GM19372 (cell line): Measurements from ENCODE around the gene ABR.
"Not testable (repeated sequence)": the region's sequence is repeated elsewhere in the genome, so short reads cannot be mapped to it uniquely, and the experiment has no call there.

ENCODE experiments used
- ATAC-seq: cut with Tn5 transposase; IDR thresholded peaks from one replicate; pipeline ENCODE4 v1.9.1; 2021; ENCODE audit warnings: mild to moderate bottlenecking, low read depth, moderate library complexity; ENCODE audit not compliant: unreplicated experiment

The ABR gene

GRCh38 chr17:1077581-1077985, 102.2 kb downstream of the ABR start:
- no peak for ATAC-seq

GRCh38 chr17:1076982-1077302, 102.8 kb downstream of the ABR start:
- ATAC-seq = no peak

GRCh38 chr17:1076299-1076981, 103.3 kb downstream of the ABR start:
- ATAC-seq = no peak

- no peak for ATAC-seq
Measured at GRCh38 chr17:1074886-1075605, 104.7 kb downstream of the ABR start.

GRCh38 chr17:1073963-1074625, 105.7 kb downstream of the ABR start:
- not testable (repeated sequence) for ATAC-seq

- ATAC-seq = no peak
Measured at GRCh38 chr17:1073241-1073962, 106.4 kb downstream of the ABR start.

GRCh38 chr17:1072551-1072961, 107.2 kb downstream of the ABR start:
- no peak for ATAC-seq

GRCh38 chr17:1071103-1071825, 108.5 kb downstream of the ABR start:
- no peak for ATAC-seq

GRCh38 chr17:1070411-1070810, 109.4 kb downstream of the ABR start:
- ATAC-seq = no peak

GRCh38 chr17:1069847-1070246, 109.9 kb downstream of the ABR start:
- ATAC-seq = no peak

DNA sequence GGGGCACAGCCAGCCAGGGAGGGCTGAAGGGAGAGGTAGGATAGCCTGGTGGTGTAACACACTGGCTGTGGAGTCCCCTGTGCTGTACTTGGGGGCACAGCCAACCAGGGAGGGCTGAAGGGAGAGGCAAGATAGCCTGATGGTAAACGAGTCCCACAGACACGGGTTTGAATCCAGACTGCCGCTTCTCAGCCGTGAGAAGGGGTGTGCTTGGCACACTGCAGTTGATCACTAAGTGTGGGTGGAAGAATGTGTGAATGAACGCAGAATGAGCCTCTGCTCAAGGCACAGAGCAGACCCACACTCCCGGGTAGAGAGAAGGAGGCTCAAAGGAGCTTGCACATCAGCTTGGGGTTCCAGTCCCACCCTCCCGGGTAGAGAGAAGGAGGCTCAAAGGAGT, 111.4 kb downstream of the ABR start:
- ATAC-seq = no peak

DNA sequence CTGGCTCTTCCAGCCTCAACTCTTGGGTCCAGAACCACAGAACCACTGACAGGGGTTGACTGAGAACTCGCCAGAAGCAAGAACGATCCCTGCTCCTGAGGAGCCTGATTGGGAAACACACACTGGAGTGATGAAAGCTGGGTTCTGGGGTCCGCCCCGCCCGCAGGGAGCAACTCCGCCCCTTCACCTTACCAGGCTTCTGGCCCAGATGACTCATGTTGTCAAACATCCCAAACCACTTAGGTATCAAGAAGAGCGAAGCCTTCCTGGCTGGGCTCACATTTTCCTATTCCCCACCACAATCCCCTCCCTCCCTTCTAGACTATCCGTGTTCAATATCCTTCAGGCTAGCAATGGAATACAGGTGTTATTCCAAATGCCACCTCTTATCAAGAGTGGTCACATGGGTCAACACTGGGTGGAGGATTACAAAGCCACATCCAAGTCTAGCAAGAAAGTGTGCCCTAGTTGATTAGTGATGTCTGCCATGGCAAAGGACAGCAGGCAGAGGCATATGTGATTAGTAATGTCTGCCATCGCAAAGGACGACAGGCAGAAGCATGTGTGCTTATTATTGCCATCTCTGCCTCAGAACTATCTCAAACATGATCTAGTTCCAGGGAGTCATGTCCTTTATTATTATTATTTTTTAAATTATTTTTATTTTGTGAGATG, 112.4 kb downstream of the ABR start:
- no peak for ATAC-seq

- ATAC-seq = not testable (repeated sequence)
Measured at GRCh38 chr17:1065416-1065815, 114.4 kb downstream of the ABR start.

DNA sequence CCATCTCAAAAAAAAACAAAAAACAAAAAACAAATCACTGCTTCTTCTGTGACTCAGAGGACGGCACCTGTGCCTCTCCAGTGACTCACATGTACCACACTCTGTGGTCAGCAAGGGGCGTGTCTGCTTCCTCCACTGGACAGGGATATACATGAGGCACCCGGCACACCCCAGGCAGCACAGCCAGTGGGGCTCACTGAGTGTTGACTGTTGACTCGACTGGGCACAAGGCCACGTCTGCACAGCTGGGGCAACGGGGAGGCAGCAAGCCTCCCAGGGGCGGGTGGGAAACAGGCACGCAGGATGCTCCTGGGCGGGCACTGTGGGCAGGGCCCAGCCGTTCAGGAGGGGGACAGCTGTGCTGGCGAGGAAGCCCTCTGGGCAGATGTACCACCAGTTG, 118.8 kb downstream of the ABR start:
- no peak for ATAC-seq

- ATAC-seq = no peak
Measured at GRCh38 chr17:1059131-1059795, 120.5 kb downstream of the ABR start.

GRCh38 chr17:1058423-1059130, 121.2 kb downstream of the ABR start:
- ATAC-seq = no peak

GRCh38 chr17:1056761-1057160, 123.0 kb downstream of the ABR start:
- no peak for ATAC-seq

DNA sequence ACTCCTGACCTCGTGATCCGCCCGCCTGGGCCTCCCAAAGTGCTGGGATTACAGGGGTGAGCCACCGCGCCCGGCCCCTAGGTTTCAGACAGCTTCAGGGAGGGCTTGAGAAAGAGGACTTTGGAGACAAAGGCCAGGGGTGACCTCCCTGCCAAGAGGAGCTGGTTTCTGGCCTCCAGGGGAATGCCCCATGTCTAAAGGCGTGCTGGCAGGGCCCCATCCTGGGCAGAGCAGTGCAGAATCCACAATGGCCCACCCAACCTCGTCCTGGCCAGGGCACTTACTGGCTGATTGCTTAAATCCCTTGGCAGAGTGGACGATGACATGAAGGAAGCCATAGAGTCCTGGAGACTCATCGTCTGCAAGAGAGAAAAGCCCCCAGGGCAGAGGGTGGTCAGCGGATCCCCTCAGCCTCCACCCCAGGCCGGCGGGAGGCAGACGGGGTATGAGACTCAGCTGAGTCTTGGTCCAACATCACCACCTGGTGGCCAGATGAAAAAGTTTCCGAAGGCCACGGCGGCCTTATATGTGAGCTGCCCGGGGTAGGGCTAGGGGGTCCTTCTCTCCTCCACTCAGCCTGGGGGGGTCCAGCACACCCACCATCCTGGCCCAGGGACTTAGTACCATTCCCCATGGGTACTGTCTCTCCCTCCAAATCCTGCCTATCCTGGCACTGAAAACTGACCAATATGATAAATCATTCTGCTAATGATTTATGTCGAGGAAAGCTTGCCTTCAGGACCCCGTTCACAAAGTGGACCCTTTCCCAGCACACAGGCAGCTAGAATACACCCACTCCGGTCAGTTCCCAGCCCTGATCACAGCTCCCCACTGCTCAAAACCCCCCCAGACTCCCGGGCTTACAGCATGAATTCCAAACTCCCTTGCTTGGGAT, 123.8 kb downstream of the ABR start:
- no peak for ATAC-seq
